ENCODE data around the gene ALK.

The ALK gene

DNA sequence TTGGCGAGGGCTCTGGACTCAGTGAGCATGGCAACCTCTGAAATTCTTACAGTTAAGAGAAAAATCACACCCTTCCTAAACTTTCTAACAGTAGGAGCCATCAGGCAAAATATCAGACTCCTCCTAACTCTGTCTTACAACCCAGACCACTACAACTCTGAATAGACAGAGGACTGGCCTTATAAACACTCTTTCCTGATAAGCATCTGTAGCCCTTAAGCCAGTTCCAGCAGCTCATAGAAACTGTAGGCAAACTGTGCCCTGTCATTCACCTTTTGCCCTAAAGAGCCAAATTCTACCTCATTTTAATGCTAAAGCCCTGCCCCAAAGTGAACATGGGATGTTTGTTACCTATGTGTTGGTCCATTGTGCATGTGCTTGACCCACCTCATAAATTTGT, 304.8 kb downstream of the ALK start:
- ATAC-seq (ENCODE audit: insufficient read depth, low read depth) = no peak
- no peak overlapping the region for H3K27ac ChIP-seq (ENCODE audit: low read length)
- no peak for TF ChIP-seq EZH2 (IDR thresholded peaks at IDR 0.05; ENCODE audit: borderline replicate concordance, low read depth, low read length, severe bottlenecking)
- TF ChIP-seq, protein P1, sequence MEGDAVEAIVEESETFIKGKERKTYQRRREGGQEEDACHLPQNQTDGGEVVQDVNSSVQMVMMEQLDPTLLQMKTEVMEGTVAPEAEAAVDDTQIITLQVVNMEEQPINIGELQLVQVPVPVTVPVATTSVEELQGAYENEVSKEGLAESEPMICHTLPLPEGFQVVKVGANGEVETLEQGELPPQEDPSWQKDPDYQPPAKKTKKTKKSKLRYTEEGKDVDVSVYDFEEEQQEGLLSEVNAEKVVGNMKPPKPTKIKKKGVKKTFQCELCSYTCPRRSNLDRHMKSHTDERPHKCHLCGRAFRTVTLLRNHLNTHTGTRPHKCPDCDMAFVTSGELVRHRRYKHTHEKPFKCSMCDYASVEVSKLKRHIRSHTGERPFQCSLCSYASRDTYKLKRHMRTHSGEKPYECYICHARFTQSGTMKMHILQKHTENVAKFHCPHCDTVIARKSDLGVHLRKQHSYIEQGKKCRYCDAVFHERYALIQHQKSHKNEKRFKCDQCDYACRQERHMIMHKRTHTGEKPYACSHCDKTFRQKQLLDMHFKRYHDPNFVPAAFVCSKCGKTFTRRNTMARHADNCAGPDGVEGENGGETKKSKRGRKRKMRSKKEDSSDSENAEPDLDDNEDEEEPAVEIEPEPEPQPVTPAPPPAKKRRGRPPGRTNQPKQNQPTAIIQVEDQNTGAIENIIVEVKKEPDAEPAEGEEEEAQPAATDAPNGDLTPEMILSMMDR (IDR thresholded peaks at IDR 0.05; ENCODE audit: borderline replicate concordance, extremely low read depth, low read length, poor library complexity, severe bottlenecking) = no peak

DNA sequence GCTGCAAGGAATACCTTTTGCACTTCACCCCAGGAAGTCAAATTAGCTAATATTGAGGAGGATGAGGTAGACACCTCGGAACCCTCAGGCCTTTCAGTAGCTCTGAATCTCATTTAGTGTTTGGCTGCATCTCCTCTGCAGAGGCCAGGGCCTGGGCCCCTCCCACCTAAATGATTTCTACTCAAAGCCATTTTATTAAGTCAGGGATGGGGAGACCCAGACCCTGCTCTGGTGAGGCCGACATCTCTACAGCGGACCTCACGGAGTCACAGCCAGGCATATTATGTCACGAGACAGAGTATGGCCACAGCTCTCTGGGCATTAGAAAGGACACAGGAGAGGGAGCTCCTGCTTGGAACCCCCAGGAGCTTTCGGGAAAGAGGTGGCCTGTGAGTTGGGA, 305.5 kb downstream of the ALK start:
- ATAC-seq (ENCODE audit: insufficient read depth, low read depth) (no peak), DNase-seq (no peak)
- Histone ChIP-seq H3K27me3 (ENCODE audit: insufficient read depth, low read length, poor library complexity) (peaks cover 3% of the 10 kb centered on the region), H3K27ac (ENCODE audit: low read length) (no peak overlapping the region), H3K9ac (ENCODE audit: low read depth, low read length) (no peak overlapping the region), H2AFZ (ENCODE audit: low read depth, low read length) (no peak overlapping the region), H3K36me3 (ENCODE audit: insufficient read depth, low read length) (no peaks in the 10 kb centered on the region), H3K4me1 (ENCODE audit: insufficient read depth, low read length) (no peaks in the 10 kb centered on the region), H3K4me3 (ENCODE audit: low read depth in 1 of 2, low read length in 2 of 2) (no peak overlapping the region), H3K79me2 (ENCODE audit: insufficient read depth, low read length) (no peaks in the 10 kb centered on the region), H4K20me1 (ENCODE audit: insufficient read depth, low read length) (no peaks in the 10 kb centered on the region), H3K9me3 (ENCODE audit: insufficient read depth, low read length, severe bottlenecking) (no peaks in the 10 kb centered on the region), H3K4me2 (ENCODE audit: insufficient read depth, low read length) (no peak overlapping the region)
- TF ChIP-seq EZH2 (IDR thresholded peaks at IDR 0.05; ENCODE audit: borderline replicate concordance, low read depth, low read length, severe bottlenecking) = no peak
- TF ChIP-seq, protein P1 (IDR thresholded peaks at IDR 0.05; ENCODE audit: borderline replicate concordance, extremely low read depth, low read length, poor library complexity, severe bottlenecking) = no peak

More for the DNA sequence above, 304.8 kb downstream of the ALK start:
- Histone ChIP-seq H3K9ac (ENCODE audit: low read depth, low read length) (no peak overlapping the region), H3K36me3 (ENCODE audit: insufficient read depth, low read length) (no peaks in the 10 kb centered on the region), H2AFZ (ENCODE audit: low read depth, low read length) (no peak overlapping the region), H3K79me2 (ENCODE audit: insufficient read depth, low read length) (no peaks in the 10 kb centered on the region), H4K20me1 (ENCODE audit: insufficient read depth, low read length) (no peaks in the 10 kb centered on the region), H3K4me3 (ENCODE audit: low read depth in 1 of 2, low read length in 2 of 2) (no peak overlapping the region), H3K27me3 (ENCODE audit: insufficient read depth, low read length, poor library complexity) (peaks cover 3% of the 10 kb centered on the region), H3K4me1 (ENCODE audit: insufficient read depth, low read length) (no peaks in the 10 kb centered on the region), H3K9me3 (ENCODE audit: insufficient read depth, low read length, severe bottlenecking) (no peaks in the 10 kb centered on the region), H3K4me2 (ENCODE audit: insufficient read depth, low read length) (no peak overlapping the region)
- no peak for DNase-seq

DNA sequence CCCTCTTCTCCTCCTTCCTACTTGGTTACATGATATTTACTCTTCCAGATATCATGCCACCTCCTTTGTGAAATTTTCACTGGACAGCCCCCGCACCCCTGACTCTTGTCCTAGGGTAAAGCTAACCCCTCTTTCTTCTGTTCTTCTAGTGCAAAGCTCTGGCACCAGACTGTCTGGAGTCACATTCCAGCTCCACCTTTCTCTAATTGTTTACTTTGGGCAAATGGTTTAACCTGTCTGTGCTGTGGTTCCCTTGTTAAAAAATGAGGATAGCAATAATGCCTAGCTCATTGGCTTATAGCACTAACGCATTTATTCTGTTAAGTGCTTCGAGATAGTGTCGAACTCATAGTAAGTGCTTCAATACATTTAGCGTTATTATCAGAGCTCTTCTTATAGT, 306.2 kb downstream of the ALK start:
- H3K4me2 ChIP-seq (ENCODE audit: insufficient read depth, low read length) = no peak overlapping the region
- ATAC-seq (ENCODE audit: insufficient read depth, low read depth) (no peak), DNase-seq (no peak)
- H3K79me2 ChIP-seq (ENCODE audit: insufficient read depth, low read length) = no peaks in the 10 kb centered on the region
- TF ChIP-seq, protein P1 (IDR thresholded peaks at IDR 0.05; ENCODE audit: borderline replicate concordance, extremely low read depth, low read length, poor library complexity, severe bottlenecking) = no peak
- TF ChIP-seq EZH2 (IDR thresholded peaks at IDR 0.05; ENCODE audit: borderline replicate concordance, low read depth, low read length, severe bottlenecking) = no peak
- H3K27ac ChIP-seq (ENCODE audit: low read length) = no peak overlapping the region
- no peaks in the 10 kb centered on the region for H3K9me3 ChIP-seq (ENCODE audit: insufficient read depth, low read length, severe bottlenecking)
- H2AFZ ChIP-seq (ENCODE audit: low read depth, low read length) = no peak overlapping the region
- H4K20me1 ChIP-seq (ENCODE audit: insufficient read depth, low read length) = no peaks in the 10 kb centered on the region
- no peaks in the 10 kb centered on the region for H3K4me1 ChIP-seq (ENCODE audit: insufficient read depth, low read length)
- no peak overlapping the region for H3K4me3 ChIP-seq (ENCODE audit: low read depth in 1 of 2, low read length in 2 of 2)
- H3K9ac ChIP-seq (ENCODE audit: low read depth, low read length) = no peak overlapping the region
- H3K27me3 ChIP-seq (ENCODE audit: insufficient read depth, low read length, poor library complexity) = peaks cover 3% of the 10 kb centered on the region
- H3K36me3 ChIP-seq (ENCODE audit: insufficient read depth, low read length) = no peaks in the 10 kb centered on the region

DNA sequence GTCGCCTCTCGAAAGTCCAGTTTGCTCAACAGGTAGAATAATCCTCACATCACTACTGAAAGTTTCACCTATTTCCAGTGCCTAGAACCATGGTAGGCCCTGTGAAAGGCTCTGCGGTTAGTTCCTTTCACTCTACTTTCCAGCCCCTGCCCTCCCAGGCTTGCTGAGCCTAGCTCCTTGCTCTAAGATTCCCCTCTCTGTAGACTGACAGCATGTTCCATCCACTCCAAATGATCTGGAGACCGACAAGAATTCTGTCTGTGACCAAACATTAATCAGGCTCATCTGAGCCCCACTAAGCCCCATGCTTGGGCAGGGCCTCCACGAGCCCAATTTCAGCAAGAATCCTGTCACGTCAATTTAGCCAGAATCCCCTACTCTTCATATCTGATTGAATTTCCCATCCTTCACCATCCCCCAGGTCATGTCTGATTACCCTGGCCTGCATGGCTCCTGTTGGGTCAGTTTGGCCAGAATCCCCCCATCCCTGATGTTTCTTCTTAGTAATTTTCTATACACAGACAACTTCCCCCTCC, 307.0 kb downstream of the ALK start:
- Histone ChIP-seq H2AFZ (ENCODE audit: low read depth, low read length) (no peak overlapping the region), H3K9ac (ENCODE audit: low read depth, low read length) (no peak overlapping the region), H3K27ac (ENCODE audit: low read length) (no peak overlapping the region), H3K4me2 (ENCODE audit: insufficient read depth, low read length) (no peak overlapping the region), H3K27me3 (ENCODE audit: insufficient read depth, low read length, poor library complexity) (peaks cover 3% of the 10 kb centered on the region), H3K4me1 (ENCODE audit: insufficient read depth, low read length) (no peaks in the 10 kb centered on the region), H3K79me2 (ENCODE audit: insufficient read depth, low read length) (no peaks in the 10 kb centered on the region), H3K4me3 (ENCODE audit: low read depth in 1 of 2, low read length in 2 of 2) (no peak overlapping the region), H3K9me3 (ENCODE audit: insufficient read depth, low read length, severe bottlenecking) (no peaks in the 10 kb centered on the region), H4K20me1 (ENCODE audit: insufficient read depth, low read length) (no peaks in the 10 kb centered on the region), H3K36me3 (ENCODE audit: insufficient read depth, low read length) (no peaks in the 10 kb centered on the region)
- DNase-seq = no peak
- ATAC-seq (ENCODE audit: insufficient read depth, low read depth) = no peak
- TF ChIP-seq EZH2 (IDR thresholded peaks at IDR 0.05; ENCODE audit: borderline replicate concordance, low read depth, low read length, severe bottlenecking) = no peak
- TF ChIP-seq, protein P1 (IDR thresholded peaks at IDR 0.05; ENCODE audit: borderline replicate concordance, extremely low read depth, low read length, poor library complexity, severe bottlenecking) = no peak

Measured in DND-41 (cell line).